Measurements from ENCODE around the gene SIX3.

- TF ChIP-seq, protein P1, sequence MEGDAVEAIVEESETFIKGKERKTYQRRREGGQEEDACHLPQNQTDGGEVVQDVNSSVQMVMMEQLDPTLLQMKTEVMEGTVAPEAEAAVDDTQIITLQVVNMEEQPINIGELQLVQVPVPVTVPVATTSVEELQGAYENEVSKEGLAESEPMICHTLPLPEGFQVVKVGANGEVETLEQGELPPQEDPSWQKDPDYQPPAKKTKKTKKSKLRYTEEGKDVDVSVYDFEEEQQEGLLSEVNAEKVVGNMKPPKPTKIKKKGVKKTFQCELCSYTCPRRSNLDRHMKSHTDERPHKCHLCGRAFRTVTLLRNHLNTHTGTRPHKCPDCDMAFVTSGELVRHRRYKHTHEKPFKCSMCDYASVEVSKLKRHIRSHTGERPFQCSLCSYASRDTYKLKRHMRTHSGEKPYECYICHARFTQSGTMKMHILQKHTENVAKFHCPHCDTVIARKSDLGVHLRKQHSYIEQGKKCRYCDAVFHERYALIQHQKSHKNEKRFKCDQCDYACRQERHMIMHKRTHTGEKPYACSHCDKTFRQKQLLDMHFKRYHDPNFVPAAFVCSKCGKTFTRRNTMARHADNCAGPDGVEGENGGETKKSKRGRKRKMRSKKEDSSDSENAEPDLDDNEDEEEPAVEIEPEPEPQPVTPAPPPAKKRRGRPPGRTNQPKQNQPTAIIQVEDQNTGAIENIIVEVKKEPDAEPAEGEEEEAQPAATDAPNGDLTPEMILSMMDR (conservative IDR thresholded peaks at IDR 0.05 in 1 of 2, IDR thresholded peaks at IDR 0.05 in 1 of 2; ENCODE audit: extremely low read depth in 1 of 2, insufficient read depth in 1 of 2, low read depth in 1 of 2, low read length in 2 of 2) = no peak
- peak; percentile 34 for TF ChIP-seq EZH2 (IDR thresholded peaks at IDR 0.05; ENCODE audit: borderline replicate concordance, low read length)
Measured at GRCh38 chr2:44936275-44936674, 5.2 kb upstream of the SIX3 start.

Data from mammary epithelial cell (primary cell).